HG02571 (cell line): ENCODE data around the gene CHST12.
"Not testable (repeated sequence)": the region's sequence is repeated elsewhere in the genome, so short reads cannot be mapped to it uniquely, and the experiment has no call there.

Experiments
- ATAC-seq: cut with Tn5 transposase; IDR thresholded peaks from one replicate; pipeline ENCODE4 v1.9.1; 2021; ENCODE audit warnings: mild to moderate bottlenecking, moderate library complexity; ENCODE audit not compliant: unreplicated experiment

CHST12 gene

DNA sequence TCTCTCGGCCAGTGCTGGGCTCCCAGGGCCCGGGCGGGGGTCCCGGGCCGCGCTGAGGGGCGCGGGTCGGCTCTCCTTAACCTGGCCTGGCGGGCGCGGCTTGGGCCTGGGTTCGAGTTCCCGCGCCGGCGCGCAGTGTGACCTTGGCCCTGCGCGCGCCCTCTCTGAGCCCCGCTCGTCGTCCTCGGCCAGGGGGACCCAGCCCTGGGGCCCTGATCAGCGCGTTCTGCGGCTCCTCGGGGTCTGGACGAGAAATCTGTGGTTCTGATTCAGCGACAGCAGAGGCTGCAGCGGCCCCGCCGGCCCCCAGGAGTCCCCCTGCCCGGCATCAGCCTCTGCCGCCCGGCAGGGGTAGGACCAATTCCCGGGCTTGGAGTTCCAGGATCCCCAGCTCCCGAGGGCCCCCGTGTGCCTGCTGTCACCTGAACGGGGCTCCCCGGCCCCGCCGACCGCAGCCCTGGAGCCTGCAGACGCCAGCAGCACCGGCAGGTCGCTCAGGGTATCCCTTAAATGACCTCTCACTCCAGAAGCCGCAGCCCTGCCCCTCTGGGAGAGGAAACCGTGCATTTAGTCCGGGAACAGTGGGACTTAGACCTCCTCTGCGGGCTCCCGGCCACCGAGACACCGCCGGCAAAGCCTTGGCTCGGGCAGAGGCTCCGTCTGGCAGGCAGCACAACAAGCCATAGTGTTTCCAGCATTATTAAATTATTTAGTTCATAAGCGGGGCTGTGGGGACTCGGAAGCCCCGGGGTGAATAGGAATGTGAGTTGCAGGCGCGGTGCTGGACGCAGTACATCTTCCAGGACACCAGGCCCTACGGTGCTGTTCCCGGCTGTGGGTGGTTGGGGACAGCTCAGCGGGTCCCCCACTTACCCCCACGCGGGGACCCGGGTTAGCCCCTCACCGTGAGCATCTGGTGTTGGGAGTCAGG lies 572 bp downstream of the CHST12 start:
- peak; percentile 14 for ATAC-seq

DNA sequence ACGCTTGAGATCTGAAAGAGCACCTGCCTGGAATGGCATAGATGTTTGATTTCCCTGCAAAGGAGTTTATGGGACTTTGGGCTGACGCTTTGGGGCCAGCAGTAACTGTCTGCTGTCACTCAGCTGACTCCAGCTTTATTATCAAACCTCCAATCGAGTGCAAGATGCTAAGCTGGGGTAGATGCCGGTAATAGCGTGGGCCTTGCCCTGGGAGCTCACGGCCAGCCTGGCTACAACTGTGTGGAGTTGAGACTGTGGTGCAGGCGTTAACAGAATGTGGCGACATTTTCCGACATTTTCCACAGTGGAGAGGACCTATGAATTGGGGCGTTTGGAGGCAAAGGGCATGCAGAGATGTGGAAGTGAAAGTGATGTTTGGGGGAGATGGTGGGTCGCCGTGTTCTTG lies 1.3 kb downstream of the CHST12 start:
- no peak for ATAC-seq

DNA sequence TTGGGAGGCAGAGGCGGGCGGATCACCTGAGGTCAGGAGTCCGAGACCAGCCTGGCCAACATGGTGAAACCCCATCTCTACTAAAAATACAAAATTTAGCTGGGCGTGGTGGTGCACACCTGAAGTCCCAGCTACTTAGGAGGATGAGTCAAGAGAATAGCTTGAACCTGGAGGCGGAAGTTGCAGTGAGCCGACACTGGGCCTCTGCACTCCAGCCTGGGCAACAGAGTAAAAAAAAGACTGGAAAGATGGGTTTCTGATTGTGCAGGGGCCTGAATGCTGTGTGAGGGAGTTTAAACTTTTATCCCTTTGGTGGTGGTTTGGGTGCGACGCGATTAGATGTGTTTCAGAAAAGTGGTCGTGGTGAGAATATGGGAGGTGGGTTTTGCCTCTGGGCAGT lies 1.8 kb downstream of the CHST12 start:
- ATAC-seq, result no peak

DNA sequence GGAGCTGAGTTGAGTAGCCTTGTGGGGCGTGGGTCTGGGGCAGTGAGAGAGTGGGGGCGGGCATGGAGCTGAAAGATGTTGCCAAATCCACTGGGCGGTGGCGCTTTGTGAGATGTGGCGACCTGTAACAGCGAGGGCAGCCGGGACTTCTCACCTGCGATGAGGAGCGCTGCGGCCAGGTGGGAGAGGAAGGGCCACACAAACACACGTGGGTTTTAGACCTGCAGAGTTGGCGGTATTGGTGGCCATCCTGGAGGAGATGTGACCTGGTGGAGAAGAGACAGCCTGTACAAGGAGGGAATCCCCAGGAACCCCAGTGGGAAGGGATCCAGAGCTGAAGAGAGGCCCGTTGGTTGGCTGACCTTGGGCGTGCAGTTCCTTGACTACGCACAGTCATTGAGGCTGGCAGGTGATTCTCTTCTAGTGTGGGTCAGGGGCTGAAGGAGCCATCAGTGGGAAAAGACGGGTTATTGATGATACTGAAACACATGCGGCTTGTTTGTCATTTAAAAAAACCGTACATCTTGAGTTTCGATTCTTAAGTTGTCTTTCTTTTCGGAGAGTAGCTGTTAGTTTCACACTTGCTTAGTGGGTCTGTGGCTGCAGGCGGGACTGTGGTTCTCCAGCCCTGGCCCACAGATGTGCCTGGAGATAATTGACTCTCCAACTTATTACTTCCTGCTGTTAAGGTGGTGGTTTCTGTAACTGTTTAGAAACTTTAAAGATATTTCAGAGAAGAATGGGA lies 2.4 kb downstream of the CHST12 start:
- ATAC-seq, result peak; percentile 39

DNA sequence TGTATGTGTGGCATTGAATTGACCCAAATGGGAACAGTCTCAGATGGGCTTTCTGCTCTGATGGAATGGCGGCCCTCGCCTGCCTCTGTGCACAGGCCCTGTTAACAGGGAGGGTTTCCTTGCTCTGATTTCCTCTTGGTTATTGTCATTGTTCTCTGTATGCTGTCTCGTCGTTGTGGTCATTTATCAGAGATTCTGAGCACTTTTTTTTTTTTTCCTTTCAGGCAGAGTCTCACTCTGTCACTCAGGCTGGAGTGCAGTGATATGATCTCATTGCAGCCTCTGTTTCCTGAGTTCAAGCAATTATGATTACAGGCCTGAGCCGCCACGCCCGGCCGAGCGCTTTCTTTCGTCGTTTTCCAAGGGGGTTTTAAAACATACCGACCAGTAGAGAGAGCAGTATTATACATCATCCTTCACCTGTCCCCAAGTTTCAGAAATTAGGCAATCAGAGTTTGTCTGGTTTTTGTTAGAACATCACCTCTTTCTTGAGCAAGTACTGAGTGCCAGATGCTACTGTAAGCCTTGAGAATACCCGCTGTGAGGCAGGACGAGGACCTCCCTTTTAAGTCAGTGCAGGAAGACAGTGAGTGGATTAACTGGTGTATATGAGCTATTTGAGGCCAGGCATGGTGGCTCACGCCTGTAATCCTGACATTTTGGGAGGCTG lies 6.5 kb downstream of the CHST12 start:
- no peak for ATAC-seq

DNA sequence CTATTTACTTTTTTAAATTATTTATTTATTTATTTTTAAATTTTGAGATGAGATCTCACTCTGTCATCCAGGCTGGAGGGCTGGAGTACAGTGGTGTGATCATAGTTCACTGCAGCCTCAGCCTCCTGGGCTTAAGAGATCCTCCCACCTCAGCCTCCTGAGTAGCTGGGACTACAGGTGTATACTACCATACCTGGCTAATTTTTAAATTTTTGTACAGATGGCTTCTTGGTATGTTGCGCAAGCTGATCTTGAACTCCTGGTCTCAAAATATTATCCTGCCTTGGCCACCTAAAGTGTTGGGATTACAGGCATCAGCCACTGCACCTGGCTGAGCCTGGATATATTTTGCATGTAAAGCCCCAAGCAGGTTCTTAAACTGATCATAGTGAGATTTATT lies 7.6 kb downstream of the CHST12 start:
- ATAC-seq, result no peak

DNA sequence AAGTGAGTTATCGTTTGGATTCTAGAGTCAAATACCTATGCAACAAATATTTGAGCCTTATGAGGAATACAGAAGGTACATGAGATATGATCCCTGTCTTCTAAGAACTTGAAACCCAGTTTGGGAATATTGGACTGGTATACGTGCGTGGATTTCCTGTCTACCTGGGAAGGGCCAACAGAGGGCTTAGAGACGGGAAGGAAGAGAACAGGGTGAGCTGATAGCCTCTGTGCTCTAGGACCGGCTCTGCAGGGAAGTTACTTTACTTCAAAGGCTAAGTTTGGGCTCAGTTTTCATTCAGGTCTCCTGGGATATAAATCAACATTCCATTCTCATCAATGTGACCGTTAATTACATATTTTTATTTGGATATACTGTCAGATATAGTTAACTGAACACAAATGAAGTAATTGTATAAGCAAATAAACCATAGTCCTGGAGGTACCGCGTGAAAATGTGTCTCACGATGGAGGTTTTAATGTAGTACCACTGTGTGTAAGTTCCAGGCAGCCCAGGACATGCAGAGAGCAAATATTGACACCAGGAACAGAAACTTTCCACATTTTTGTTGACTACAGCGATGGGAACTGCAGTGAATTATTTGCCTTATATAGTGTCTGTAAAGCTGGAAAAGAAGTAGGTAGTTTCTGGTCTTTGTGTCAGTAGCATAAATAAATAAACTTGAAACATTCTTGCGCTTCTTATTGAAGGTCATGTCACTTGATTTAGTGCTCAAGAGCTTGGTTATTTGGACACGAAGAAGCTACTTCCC lies 8.6 kb downstream of the CHST12 start:
- ATAC-seq, result no peak

DNA sequence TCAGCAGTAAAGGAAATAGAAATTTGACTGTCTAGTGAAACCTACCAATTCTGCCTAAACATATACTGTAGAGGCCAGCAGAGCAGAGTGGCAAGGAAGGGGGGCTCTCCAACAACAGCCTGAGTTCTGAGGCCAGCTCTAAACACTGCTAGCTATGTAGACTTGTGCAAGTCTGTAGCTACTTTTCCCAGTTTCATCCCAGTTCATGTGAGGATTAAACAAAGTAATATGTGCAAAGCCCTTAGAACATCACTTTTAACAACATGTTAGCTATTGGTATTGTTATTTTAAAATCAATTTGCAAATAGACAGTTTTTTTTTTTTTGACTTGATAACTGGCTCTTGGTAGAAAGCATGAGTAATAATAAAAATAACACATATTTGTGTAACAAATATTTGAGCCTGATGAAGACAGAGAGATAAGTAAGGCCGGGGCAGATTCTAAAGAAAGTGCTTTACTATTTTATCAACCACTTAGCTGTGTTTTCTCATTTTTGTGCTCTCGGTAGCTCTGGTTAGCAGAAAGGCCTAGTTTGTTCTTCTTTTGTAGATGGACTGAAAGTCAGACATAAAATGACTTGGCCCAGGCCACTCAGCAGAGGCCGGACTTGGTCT lies 9.3 kb downstream of the CHST12 start:
- no peak for ATAC-seq

DNA sequence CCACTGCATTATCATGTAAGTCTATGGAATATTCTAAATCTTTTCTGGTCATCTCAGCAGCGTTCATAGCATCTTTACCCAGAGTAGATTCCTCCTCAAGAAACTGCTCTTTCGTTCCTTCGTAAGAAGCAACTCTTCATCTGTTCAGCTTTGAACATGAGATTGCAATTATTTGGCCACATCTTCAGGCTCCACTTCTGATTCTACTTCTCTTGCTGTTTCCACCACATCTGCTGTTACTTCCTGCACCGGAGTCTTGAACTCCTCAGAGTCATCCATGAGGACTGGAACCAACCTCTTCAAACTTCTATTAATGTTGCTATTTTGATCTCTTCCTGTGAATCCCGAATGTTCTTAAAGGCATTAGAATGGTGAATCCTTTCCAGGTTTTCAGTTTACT lies 12.7 kb downstream of the CHST12 start:
- no peak for ATAC-seq

DNA sequence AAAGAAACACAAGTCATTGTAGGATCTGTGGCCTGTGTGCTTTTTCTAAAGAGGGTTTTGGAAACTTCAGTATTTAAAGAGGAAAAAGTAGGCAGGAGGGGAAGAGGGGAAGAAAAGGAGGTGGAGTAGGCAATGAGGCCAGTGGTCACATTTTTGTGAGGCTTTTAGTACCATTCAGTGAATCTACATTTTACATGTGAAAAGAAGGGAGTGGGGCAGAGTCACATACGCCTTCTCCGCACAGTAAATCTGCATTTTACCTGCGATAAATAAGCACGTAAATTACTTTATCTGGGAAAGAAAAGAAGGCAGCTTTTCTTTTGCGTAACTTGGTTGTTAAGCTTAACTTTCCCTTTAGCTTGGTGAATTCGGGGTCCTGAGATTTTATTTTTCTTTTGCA lies 13.2 kb downstream of the CHST12 start:
- no peak for ATAC-seq

DNA sequence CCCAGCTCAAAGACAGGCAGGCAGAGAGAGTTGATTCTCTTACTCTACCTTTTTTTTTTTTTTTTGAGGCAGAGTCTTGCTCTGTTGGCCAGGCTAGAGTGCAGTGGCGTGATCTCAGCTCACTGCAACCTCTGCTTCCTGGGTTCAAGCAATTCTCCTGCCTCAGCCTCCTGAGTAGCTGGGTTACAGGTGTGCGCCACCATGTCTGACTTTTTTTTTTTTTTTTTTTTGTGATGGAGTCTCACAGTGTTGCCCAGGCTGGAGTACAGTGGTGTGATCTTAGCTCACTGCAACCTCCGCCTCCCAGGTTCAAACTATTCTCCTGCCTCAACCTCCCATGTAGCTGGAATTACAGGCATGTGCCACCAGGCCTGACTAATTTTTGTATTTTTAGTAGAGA lies 13.8 kb downstream of the CHST12 start:
- ATAC-seq, result not testable (repeated sequence)

DNA sequence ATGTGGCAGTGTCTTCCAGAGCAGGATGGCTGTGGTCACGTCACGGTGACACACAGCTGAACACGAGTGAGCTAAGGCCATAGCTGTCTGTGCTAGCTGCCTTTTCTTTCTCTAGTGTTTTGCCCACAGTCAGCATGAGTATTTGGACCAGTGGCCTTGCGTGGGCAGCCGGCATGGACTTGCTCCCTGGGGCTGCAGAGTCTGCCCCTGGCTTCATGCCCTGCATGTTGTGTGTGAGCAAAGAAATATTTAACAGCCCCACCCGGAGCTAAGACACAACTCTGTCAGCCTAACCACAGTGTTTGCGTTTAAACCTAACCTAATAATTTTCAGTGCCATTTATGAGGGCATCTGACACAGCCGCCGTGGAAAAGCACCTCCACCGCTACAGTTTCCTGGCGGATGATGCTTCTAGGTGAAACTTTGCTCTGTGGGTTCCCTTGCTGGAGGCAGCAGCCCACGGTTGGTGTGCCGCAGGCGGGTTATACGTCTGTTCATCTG lies 14.6 kb downstream of the CHST12 start:
- no peak for ATAC-seq

DNA sequence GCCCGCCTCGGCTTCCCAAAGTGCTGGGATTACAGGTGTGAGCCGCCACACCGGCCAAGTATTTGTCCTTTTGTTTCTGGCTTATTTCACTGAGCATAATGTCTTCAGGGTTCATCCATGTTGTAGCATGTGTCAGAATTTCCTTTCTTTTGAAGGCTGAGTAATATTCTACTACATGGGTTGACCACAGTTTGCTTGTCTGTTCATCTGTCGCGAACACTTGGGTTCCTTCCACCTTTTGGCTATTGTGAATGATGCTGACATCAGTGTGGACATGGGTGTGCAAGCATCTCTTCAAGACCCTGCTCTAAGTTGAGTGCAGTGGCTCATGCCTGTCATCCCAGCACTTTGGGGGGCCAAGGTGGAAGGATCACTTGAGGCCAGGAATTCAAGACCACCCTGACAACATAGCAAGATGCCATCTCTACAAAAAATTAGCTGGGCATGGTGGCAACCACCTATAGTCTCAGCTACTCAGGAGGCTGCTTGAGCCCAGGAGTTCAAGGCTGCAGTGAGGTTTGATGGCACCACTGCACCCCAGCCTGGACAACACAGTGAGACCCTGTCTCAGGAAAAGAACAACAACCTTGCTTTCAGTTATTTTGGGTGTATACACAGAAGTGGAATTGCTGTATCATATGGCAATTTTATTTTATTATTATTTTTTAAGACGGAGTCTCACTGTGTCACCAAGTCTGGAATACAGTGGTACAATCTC lies 17.0 kb downstream of the CHST12 start:
- ATAC-seq, result no peak

DNA sequence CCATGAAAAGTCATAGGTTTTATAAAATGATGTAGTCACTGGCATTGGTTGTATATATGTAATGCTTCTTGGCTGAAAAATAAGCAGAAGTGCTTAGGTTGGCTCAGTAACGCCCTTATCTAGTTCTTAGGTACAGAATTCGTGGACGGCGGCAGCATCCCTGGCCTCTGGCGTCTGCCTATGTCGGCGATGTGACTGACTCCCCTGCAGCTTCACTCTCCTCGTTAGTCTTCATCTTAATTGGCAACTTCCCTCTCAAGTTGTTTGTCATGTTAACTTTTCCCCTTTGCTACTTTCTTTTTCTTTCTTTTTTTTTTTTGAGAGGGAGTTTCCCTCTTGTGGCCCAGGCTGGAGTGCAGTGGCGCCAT lies 18.5 kb downstream of the CHST12 start:
- ATAC-seq, result no peak

DNA sequence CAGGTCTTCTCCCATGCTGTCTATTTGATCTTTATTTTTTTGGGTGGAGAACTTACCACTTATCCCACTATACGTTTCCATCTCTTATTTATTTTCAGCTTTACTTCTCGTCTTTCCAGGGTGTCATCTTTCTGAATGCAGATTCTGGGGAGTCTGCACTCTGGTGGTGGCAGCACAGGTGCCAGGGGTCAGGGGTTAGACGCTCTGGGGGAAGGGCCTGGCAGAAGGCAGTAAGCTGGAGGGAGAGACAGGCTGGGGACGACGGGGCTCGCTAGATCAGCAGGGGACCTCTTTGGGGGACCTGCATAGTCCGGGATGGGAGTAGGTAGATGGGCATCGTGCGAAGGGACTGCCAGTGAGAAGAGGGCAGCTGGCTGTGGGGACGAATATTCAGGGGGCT lies 22.3 kb downstream of the CHST12 start:
- no peak for ATAC-seq

DNA sequence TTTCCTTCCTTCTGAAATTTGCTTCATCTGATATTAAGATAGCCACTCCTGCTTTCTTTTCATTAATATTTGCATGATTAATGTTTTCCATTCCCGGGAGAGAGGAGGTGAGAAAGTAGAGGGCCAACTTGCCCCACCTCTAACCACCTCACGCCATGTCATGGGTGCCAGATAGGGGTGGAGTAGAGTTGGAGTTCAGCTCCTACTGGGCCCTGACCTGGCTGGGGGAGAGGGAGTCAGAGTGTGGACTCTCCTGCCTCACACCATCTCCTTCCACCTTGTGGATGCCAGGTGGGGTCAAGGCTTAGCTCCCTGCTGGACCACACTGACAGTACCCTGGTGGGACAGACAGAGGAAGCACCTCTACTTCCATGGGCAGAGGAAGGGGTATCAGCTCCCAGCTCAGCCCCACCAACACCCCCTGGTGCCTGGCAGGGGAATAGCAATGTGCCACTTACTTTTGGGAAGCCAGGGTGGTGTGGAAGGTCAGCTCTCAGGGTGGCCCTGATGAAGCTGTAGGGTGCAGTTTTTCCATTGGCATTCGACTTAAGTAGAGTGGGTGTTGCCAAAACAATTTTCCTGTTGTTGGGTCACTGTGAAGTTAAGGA lies 28.0 kb downstream of the CHST12 start:
- no peak for ATAC-seq

DNA sequence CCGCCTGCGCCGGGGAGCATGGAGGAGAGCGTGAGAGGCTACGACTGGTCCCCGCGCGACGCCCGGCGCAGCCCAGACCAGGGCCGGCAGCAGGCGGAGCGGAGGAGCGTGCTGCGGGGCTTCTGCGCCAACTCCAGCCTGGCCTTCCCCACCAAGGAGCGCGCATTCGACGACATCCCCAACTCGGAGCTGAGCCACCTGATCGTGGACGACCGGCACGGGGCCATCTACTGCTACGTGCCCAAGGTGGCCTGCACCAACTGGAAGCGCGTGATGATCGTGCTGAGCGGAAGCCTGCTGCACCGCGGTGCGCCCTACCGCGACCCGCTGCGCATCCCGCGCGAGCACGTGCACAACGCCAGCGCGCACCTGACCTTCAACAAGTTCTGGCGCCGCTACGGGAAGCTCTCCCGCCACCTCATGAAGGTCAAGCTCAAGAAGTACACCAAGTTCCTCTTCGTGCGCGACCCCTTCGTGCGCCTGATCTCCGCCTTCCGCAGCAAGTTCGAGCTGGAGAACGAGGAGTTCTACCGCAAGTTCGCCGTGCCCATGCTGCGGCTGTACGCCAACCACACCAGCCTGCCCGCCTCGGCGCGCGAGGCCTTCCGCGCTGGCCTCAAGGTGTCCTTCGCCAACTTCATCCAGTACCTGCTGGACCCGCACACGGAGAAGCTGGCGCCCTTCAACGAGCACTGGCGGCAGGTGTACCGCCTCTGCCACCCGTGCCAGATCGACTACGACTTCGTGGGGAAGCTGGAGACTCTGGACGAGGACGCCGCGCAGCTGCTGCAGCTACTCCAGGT lies 29.7 kb downstream of the CHST12 start:
- ATAC-seq, result no peak
